GM18951 (cell line): Measurements from ENCODE around the gene TOP3A.

Experiments
- POLR2A ChIP-seq: IDR thresholded peaks from 4 replicates; pipeline ENCODE4 v1.6.1; 2011; ENCODE audit warnings: mild to moderate bottlenecking; ENCODE audit not compliant: insufficient read length, insufficient read depth; ENCODE audit errors: extremely low read depth
- in situ Hi-C: fragments of 300-500 bp; cut with MboI; formaldehyde crosslinking; loops from one replicate; pipeline ENCODE4 v1.12.0; 2022; ENCODE audit warnings: low sequenced_read_pairs, mixed read lengths, inconsistent platforms; ENCODE audit not compliant: unreplicated experiment

TOP3A gene

DNA sequence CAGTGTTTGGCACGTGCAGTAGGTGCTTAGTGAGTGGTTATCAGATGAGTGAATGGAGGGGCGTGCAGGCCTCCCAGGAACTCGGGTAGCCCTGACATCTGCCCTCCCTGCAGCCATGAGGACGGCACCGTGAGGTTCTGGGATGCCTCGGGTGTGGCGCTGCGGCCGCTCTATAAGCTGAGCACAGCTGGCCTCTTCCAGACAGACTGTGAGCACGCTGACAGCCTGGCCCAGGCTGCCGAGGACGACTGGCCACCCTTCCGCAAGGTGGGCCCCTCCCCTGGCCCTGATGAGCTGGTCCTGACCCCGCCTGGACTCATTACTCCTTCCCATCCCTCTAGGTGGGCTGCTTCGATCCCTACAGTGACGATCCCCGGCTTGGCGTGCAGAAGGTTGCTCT lies 78.3 kb downstream of the TOP3A start:
- in situ Hi-C loops: no loop called here
- no peak for TF ChIP-seq POLR2A

DNA sequence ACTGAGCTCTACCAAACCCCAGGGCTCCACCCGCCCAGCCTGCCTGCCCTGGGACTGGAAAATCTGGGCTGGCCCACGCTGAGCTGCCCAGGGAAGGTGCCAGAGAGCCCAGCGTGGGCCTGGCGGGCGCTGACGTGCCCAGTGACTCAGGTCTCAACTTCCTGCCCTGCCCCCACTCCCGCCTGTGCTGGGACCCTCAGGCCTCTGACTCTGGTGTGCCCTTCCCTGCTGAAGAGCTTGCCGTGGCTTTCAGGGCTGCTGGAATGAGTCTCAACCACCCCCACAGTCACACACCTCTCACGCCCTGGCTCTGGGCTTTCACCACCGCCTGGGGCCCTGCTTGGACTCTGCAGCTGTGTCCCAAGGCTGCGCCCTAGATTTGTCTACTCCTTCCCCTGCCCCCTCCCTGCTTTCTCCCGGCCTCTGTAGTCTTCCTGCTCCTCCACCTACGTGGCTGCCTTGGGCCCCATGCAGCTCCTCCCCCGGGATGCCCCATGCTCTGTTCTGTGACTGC lies 79.0 kb downstream of the TOP3A start:
- in situ Hi-C loops: no loop called here
- TF ChIP-seq POLR2A: no peak

DNA sequence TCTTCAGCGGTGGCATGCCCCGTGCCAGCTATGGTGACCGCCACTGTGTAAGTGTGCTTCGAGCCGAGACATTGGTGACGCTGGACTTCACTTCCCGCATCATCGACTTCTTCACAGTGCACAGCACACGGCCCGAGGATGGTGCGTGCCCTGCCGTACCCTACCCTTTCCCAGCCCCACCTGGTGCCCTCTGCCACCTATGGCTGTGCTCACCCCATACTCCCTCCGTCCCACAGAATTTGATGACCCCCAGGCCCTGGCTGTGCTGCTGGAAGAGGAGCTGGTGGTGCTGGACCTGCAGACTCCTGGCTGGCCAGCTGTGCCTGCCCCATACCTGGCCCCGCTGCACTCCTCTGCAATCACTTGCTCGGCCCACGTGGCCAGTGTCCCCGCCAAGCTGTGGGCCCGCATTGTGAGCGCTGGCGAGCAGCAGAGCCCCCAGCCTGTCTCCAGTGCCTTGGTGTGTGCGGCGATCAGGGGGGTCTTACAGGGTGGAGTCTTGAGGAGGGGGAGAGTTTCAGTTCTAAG lies 79.9 kb downstream of the TOP3A start:
- in situ Hi-C loops: no loop called here
- no peak for TF ChIP-seq POLR2A

DNA sequence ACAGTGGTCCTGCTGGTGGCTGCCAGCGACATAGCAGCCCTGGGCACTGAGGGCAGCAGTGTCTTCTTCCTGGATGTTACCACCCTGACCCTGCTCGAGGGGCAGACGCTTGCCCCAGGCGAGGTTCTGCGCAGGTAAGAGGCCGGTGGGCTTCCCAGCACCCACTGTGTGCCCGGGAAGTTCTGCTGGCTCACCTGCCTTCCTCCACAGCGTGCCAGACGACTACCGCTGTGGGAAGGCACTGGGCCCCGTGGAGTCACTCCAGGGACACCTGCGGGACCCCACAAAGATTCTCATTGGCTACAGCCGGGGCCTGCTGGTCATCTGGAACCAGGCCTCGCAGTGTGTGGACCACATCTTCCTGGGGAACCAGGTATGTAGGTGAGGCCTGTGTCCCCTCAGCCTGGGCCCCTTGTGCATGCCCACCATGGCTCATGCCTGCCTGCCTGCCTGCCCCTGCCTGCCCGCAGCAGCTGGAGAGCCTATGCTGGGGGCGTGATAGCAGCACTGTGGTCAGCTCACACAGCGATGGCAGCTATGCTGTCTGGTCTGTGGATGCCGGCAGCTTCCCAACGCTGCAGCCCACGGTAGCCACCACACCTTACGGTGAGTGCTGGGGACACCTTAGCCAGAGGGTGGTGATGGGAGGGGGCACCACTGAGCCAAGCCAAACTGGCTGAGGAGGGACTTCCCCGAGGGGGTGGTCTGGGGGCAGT lies 80.8 kb downstream of the TOP3A start:
- in situ Hi-C loops: no loop called here
- no peak for TF ChIP-seq POLR2A

DNA sequence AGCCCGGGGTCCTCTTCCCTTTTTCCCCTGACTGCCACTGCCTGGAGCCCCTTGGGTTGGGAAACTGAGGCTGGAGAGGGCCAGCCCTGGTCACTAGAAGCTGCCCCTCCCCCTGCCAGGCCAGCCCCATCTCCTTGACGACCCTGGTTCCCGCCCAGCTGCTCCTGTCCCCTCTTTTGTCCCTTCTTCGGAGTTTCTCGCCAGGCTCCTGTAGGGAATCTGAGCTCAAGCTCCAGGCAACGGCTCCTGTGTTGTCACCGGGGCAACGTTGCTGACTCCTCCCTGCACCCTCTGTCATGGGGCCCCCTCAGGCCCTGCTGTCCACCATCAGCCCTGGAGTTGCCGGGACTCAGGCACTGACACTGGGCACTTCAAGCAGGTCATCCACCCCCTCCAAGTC lies 83.6 kb downstream of the TOP3A start:
- in situ Hi-C loops: no loop called here

DNA sequence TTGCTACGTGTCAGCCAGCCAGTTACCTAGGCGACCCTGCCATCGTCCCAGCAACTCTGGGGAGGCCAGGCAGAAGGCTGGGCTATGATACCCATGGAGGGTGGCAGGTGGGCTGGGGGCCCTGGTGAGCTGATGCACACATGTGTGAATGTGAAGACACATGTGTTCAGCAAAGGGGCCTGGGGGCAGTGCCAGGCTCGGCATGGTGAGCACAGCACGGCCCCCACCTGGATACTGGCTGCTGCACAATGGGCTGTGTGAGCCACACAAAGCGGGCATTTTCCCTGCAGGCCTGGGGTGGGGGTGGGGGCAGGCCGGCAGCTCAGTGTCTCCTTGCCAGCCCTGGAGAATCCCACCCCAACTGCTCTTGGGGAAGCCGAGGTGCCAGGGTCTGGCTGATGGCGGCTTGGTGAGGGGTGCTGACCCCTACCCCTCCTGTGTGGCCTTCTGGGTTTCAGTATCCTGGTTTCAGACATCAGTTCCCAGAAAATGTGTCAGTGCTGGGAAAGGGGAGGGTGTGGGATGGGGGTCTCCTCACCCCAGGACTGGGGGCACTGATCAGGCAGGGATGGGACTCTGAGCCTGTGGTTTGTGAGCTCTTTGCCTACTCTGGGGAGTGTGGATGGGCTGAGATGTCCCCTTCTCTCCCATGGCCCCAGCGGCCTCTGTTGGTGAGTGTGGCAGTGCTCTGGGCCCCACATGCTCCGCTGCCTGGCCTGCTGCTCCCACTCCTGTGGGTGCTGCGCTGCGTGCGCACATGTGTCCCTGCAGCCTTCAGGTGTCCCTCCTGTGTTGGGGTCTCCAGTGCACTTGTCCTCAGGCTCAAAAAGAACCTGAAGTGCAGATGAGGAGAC lies 84.3 kb downstream of the TOP3A start:
- in situ Hi-C loops: no loop called here
- TF ChIP-seq POLR2A: no peak

More for the DNA sequence above, 83.6 kb downstream of the TOP3A start:
- no peak for TF ChIP-seq POLR2A

DNA sequence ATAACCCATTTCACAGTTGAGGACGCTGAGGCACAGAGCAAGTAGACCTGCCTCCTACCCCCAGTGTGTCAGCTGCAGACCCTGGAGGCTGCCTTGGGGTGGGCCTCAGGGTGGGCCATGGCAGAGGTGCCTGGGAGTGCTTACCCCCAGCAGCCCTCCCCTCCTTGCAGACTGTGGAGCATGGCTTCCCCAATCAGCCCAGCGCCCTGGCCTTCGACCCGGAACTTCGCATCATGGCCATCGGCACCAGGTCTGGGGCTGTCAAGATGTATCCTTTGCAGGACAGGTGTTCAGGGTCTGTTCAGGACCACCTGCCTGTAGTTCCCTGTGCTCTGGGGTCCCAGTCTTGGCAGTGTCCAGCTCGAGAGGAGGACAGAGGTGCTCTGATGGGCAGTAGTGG lies 85.0 kb downstream of the TOP3A start:
- in situ Hi-C loops: no loop called here
- TF ChIP-seq POLR2A: no peak

DNA sequence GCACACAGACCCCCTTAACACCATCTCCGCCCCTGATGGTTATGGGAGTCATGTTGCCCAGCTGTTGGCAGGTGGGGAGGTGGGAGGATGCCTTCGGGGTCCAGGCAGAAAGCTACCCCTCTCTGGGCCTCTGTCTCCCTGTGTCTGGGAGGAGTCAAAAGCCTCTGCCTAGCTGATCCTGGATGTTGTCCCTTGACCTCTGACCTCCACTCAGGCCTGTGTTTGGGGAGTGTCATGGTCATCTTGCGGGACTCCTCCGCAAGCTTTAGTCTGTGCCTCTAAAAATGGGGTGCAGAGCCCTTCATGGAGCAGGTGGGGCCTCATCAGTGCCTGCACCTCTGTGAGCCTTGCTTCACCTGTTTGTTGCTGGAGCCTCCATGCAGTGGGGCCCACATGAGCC lies 85.5 kb downstream of the TOP3A start:
- in situ Hi-C loops: no loop called here
- TF ChIP-seq POLR2A: no peak

DNA sequence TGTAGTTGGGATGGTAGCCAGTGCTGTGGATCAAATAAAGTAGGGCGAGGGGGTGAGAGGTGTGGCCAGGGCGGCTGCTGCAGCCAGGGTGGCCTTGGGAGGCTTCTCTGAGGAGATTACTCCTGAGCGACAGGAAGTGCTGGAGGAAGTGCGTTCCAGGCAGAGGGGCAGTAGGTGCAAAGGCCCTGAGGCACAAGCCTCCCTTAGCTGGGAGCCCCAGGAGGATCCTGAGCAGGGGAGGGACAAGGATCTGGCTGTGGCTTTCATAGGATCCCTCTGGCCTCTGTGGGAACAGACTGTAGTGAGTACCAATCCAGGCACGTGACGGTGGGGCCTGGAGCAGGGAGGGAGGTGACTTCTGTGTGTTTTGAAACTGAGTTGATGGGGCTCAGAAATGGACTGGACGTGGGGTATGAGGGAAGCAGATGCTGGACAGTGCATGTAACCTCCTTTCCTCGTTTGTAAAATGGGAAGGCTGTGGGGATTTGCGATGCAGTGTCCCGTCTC lies 86.6 kb downstream of the TOP3A start:
- TF ChIP-seq POLR2A: no peak
- in situ Hi-C loops: no loop called here

DNA sequence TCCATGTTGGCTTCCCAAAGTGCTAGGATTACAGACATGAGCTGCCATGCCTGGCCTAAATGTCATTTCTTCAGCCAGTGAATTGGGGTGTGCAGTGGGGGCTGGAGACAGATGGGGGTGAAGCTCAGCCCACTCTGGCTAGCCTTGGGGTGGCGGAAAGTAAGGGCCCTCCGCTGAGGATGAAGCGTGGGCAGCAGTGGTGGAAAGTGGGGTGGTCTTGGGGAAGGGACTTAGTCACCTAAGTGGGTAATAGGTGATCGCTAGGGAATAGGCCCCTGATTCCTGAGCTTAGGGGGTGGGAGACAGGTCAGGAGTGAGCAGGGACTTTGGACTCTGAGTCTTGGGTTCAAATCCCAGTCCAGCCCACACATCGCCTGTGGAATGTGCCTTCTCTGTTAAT lies 87.2 kb downstream of the TOP3A start:
- in situ Hi-C loops: no loop called here
- no peak for TF ChIP-seq POLR2A

DNA sequence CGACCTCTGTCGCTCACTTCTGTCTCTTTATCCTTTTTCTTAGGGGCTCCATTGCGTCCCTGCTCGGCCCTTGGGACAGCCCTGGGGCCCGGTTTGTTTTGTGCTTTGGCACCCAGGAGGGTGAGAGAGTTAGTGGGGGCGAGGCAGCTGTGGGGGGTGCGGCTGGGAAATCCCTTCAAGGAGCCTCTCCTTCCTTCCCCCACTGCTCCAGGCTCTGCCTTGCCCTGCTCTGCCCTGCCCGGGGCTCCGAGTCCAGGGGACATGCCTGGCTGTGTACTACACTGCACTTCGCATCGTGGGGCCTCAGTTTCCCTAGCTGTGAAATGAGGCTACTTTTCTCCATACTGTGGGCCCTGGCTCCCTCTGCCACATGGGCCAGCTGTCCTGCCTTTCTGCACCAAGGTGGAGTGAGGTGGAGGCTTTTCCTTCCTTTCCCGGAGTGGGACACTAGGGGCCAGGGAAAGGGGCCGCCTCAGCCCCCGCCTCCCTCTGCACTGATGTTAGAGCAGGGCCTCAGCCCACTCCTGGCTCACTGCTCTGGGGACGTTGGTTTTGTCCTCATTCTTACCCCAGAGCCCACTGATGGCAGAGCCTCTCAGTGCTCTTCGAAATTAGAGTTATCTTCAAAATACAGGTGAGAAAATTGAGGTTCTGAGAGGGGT lies 88.4 kb downstream of the TOP3A start:
- in situ Hi-C loops: no loop called here
- no peak for TF ChIP-seq POLR2A

DNA sequence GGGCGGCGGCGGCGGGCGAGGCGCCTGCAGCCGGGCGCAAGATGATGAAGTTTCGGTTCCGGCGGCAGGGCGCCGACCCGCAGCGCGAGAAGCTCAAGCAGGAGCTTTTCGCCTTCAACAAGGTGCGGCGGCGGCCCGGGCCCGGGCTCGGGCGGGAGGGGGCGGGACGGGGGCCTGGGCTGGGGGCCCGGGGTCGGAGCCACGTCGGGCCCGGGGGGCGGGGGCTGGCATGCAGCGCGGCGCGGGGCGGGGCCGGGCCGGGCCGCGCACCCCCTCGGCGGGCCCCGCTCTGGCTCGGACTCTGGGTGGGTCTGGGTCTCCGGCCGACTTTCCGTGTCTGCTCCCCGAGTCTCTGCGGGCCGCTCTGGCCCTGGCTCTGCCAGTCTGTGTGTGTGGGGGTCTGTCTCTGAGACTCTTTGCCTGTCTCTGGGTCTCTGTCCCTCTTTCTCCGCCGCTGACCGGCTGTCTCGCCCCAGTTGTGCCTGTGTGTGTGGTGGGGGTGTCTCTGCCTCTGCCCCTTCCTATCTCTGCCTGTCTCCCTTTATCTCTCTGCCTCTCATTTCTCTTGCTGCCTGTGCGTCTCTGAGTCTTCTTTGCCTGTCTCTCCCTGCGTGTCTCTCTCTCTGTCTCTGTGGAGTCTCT lies 89.0 kb downstream of the TOP3A start:
- in situ Hi-C loops: no loop called here
- TF ChIP-seq POLR2A: peak; percentile 39
